ENCODE data around the gene CCDC178. TPM values are rescaled to one million over a fixed set of nuclear protein-coding genes. Genes with fewer than 3 reads are reported as not detected.

Gene CCDC178
- total and polyA plus RNA-seq, 2 donors (not counting 3 experiments of a cell fraction or from before 2014, with no cell fraction given): 0.80 to 1.6 TPM

DNA sequence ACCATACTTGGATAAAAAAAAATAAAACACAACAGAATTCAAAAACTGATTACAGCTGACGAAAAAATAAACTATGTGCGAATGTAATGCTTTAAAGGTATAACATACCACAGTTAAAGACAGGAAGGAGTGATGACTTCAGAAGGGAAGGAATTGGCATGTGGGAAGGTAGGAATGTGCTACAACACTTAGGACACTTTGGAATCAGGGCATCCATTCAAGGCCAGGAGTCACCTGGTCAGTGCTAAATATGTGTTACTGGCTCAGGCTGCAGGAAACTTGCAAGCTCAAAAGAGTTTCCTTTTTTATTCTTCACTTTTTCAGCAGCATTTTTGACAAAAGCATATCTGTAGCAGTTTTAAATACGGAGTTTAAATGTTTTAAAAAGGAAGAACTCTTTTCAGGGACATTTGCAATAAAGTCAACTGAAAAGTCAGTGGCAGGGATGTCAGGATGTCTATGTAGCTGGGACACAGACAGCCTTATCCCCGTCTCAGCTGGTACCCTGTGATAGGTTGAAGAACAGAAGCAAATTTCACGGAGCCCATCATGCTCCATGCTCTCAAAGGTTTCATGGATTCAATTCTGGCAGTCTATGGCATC lies 529.7 kb downstream of the CCDC178 start:
- H3K79me2 ChIP-seq (ENCODE audit: control insufficient read depth, insufficient read depth, low read length): no peaks in the 10 kb centered on the region
- FAIRE-seq: no peak
- H3K27ac ChIP-seq (ENCODE audit: insufficient read depth, low read depth, low read length): no peak overlapping the region
- H4K20me1 ChIP-seq (replicated peaks; ENCODE audit: control insufficient read depth, extremely low read depth, insufficient read depth, low read length): no peaks in the 10 kb centered on the region
- ChIA-PET CTCF (interaction anchor here (0.7 to 1.5 kb wide), 4 partner anchors 14 to 321 kb away, joined by 3 read pairs; no protein-coding TSS in a partner anchor), POLR2A (no interaction called here)
- no peak overlapping the region for H3K9ac ChIP-seq (replicated peaks; ENCODE audit: extremely low read depth, insufficient read depth, low read length)
- no peak overlapping the region for H3K4me3 ChIP-seq (replicated peaks in 1 of 3; ENCODE audit: insufficient read depth in 1 of 3, low read depth in 1 of 3, low read length in 3 of 3)
- H3K4me2 ChIP-seq (ENCODE audit: insufficient read depth, low read length): no peak overlapping the region
- no peak overlapping the region for H2AFZ ChIP-seq (ENCODE audit: low read depth, low read length)
- H3K4me1 ChIP-seq (ENCODE audit: control insufficient read depth, extremely low read depth, insufficient read depth, low read length): no peaks in the 10 kb centered on the region
- TF ChIP-seq GATA2 (IDR thresholded peaks at IDR 0.05; ENCODE audit: insufficient read depth, insufficient read length, low read depth, low read length) (no peak), POLR2A (IDR thresholded peaks at IDR 0.05; ENCODE audit: low read depth, low read length) (no peak), FOS (IDR thresholded peaks at IDR 0.05; ENCODE audit: borderline replicate concordance, insufficient read depth, low read length) (no peak), POLR2AphosphoS5 (IDR thresholded peaks at IDR 0.05; ENCODE audit: insufficient read depth, low read depth, low read length) (no peak), MYC (IDR thresholded peaks at IDR 0.05; ENCODE audit: low read depth, low read length) (no peak), JUN (IDR thresholded peaks at IDR 0.05; ENCODE audit: borderline replicate concordance, insufficient read depth, insufficient read length, low read depth) (no peak), EZH2 (IDR thresholded peaks at IDR 0.05; ENCODE audit: borderline replicate concordance, low read depth, low read length, severe bottlenecking) (no peak)
- TF ChIP-seq, protein P1, sequence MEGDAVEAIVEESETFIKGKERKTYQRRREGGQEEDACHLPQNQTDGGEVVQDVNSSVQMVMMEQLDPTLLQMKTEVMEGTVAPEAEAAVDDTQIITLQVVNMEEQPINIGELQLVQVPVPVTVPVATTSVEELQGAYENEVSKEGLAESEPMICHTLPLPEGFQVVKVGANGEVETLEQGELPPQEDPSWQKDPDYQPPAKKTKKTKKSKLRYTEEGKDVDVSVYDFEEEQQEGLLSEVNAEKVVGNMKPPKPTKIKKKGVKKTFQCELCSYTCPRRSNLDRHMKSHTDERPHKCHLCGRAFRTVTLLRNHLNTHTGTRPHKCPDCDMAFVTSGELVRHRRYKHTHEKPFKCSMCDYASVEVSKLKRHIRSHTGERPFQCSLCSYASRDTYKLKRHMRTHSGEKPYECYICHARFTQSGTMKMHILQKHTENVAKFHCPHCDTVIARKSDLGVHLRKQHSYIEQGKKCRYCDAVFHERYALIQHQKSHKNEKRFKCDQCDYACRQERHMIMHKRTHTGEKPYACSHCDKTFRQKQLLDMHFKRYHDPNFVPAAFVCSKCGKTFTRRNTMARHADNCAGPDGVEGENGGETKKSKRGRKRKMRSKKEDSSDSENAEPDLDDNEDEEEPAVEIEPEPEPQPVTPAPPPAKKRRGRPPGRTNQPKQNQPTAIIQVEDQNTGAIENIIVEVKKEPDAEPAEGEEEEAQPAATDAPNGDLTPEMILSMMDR (IDR thresholded peaks at IDR 0.05; ENCODE audit: extremely low read depth in 1 of 2, insufficient read depth in 1 of 2, low read depth in 1 of 2, low read length in 2 of 2): no peak
- TF ChIP-seq, protein P2, sequence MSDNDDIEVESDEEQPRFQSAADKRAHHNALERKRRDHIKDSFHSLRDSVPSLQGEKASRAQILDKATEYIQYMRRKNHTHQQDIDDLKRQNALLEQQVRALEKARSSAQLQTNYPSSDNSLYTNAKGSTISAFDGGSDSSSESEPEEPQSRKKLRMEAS (IDR thresholded peaks at IDR 0.05; ENCODE audit: insufficient read depth, insufficient read length): no peak
- no peaks in the 10 kb centered on the region for H3K9me3 ChIP-seq (replicated peaks; ENCODE audit: control insufficient read depth, insufficient read depth, low read length)
- intact Hi-C loops (cut with micrococcal nuclease) (no loop called here), dilution Hi-C loops (cut with MboI; ENCODE audit: extremely low pct_ligation_motif_present, low sequenced_read_pairs) (no loop called here)
- no peak for DNase-seq (ENCODE audit: low read depth, low spot score)
- no peaks in the 10 kb centered on the region for H3K9me1 ChIP-seq (replicated peaks; ENCODE audit: control insufficient read depth, extremely low read depth, insufficient read depth, low read length)
- no TSS peak for BruUV-seq (replicated peaks)
- no peaks in the 10 kb centered on the region for H3K36me3 ChIP-seq (ENCODE audit: control insufficient read depth in 2 of 2, extremely low read depth in 1 of 2, insufficient read depth in 2 of 2, low read length in 2 of 2)
- H3K27me3 ChIP-seq (ENCODE audit: control insufficient read depth in 2 of 2, insufficient read depth in 2 of 2, low read length in 2 of 2): peaks cover 3 to 4% of the 10 kb centered on the region in 2 experiments
